Upper lobe of right lung (tissue), 1 donor: Measurements from ENCODE around the gene FAM53A. TPM values are rescaled to one million over a fixed set of nuclear protein-coding genes. Genes with fewer than 3 reads are reported as not detected.
A peak's percentile ranks its signal among the peaks of the same experiment; 100 is the strongest.

ENCODE experiments used
- ATAC-seq: fragments of 200-7000 bp; cut with Tn5 transposase; one replicate; pipeline ENCODE4 v1.9.1; 2020; ENCODE audit warnings: mild to moderate bottlenecking, moderate library complexity
- DNase-seq: peaks from one replicate; pipeline ENCODE4 v3.0.0-alpha.2; 2020
- H3K27ac ChIP-seq: fragments of 200-600 bp; one replicate; pipeline ENCODE4 v1.8.0; 2022
- H3K27me3 ChIP-seq: fragments of 200-600 bp; one replicate; pipeline ENCODE4 v1.8.0; 2022; ENCODE audit warnings: mild to moderate bottlenecking
- H3K36me3 ChIP-seq: fragments of 200-600 bp; one replicate; pipeline ENCODE4 v1.8.0; 2022
- H3K4me1 ChIP-seq: fragments of 200-600 bp; one replicate; pipeline ENCODE4 v1.8.0; 2022
- H3K4me3 ChIP-seq: fragments of 200-600 bp; one replicate; pipeline ENCODE4 v1.8.0; 2022; ENCODE audit warnings: mild to moderate bottlenecking
- H3K9me3 ChIP-seq: fragments of 200-600 bp; one replicate; pipeline ENCODE4 v1.8.0; 2022
- intact Hi-C: fragments of 100-400 bp; cut with DNase I; formaldehyde crosslinking; loops from one replicate; pipeline ENCODE4 v1.11.0; 2022
- total RNA-seq: library from RNA; stranded (reverse); fragmentation: NEBNext Ultra II Directional; extraction: Animal tissue kit (Norgen Biotek cat#: 25700); gene quantifications from one replicate; pipeline ENCODE4 v1.2.1, GENCODE V29; 2021
- TF ChIP-seq, protein P1 (sequence below): fragments of 200-600 bp; IDR thresholded peaks from one replicate; pipeline ENCODE4 v1.8.0; 2022; ENCODE audit warnings: antibody characterized with exemption
- donor health status: DM: no; HTN: yes; CAD: no; lungs with severe emphysema.

FAM53A gene
- total RNA-seq, 1 donor from 2014 or later: 2.8 TPM

DNA sequence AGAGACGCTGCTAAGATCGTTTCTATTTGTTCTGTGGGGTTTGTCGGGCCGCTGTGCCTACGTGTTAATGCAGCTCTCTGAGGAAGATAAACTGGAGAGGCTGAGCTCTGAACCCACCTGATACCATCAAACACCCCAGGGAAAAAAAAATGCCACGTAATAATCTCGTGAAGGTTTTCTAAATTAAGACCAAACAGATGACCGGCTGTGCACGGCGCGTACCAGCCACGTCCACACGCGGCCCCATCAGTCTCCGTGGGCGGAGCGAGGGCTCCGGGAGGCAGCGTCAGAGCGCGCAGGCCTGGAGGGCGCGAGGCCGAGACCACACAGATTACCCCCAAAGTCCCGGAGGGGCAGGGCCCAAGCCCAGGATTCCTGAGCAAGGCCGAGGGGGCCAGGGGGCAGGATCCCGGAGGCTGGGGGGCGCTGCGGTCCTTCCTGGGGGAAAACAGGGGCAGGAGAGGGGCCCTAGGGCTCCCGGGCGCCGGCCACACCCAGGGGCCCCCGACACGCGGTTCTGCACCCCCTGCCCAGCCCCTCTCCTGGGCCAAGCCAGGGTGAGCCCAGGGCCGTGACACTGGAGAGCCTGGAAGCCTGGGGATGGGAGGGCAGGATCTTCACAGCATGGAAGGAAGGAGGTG is 91.9 kb downstream of the FAM53A start:
- Histone ChIP-seq H3K9me3 (peaks cover 7% of the 10 kb centered on the region), H3K4me3 (no peak overlapping the region), H3K27ac (no peak overlapping the region), H3K4me1 (no peaks in the 10 kb centered on the region), H3K27me3 (peaks cover 6% of the 10 kb centered on the region), H3K36me3 (no peaks in the 10 kb centered on the region)
- DNase-seq (peak; percentile 63), ATAC-seq (no peak)
- intact Hi-C loops: no loop called here
- TF ChIP-seq, protein P1, sequence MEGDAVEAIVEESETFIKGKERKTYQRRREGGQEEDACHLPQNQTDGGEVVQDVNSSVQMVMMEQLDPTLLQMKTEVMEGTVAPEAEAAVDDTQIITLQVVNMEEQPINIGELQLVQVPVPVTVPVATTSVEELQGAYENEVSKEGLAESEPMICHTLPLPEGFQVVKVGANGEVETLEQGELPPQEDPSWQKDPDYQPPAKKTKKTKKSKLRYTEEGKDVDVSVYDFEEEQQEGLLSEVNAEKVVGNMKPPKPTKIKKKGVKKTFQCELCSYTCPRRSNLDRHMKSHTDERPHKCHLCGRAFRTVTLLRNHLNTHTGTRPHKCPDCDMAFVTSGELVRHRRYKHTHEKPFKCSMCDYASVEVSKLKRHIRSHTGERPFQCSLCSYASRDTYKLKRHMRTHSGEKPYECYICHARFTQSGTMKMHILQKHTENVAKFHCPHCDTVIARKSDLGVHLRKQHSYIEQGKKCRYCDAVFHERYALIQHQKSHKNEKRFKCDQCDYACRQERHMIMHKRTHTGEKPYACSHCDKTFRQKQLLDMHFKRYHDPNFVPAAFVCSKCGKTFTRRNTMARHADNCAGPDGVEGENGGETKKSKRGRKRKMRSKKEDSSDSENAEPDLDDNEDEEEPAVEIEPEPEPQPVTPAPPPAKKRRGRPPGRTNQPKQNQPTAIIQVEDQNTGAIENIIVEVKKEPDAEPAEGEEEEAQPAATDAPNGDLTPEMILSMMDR: no peak

DNA sequence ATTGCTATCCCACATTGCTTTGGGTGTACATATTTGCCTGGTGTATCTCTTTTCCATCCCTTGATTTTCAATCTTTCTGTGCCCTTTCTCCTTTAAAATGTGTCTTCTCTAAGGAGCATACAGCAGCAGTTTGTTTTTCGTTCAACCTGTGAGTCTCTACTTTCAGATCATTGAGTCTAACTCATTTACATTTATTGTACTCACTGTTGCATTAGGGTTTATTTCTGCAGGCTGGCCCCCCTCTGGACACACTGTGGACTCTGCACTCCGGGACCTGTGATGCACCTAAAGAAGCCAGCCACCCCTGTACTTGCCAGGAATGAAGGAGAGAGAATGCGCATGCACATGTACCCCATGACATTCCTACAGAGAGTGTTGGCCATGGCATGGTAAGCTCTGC is 93.0 kb downstream of the FAM53A start:
- Histone ChIP-seq H3K4me3 (no peak overlapping the region), H3K27me3 (peaks cover 6% of the 10 kb centered on the region), H3K9me3 (peaks cover 7% of the 10 kb centered on the region), H3K4me1 (no peaks in the 10 kb centered on the region), H3K36me3 (no peaks in the 10 kb centered on the region), H3K27ac (no peak overlapping the region)
- intact Hi-C loops: no loop called here
- no peak for ATAC-seq
- TF ChIP-seq, protein P1: no peak
- no peak for DNase-seq

DNA sequence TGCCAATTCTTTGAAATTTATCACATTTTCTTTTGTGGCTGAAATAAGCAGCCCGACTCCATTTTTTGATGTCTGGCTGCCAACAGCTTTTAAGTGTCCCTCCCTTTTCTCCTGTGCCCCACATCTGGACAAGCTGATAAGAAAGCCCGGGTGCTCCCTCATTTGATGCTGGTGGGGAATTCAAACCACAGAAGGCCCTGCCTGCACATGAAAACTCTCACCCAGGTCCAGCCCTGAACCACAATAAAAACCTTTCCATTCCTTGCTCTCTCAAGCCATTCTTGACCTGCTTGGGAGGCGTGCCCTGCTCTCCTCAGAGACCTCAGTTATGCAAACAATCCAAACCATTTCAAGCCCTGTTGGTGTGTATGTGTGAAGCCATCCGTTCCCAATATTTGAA is 93.9 kb downstream of the FAM53A start:
- H3K9me3 ChIP-seq: peaks cover 7% of the 10 kb centered on the region
- TF ChIP-seq, protein P1: no peak
- no peaks in the 10 kb centered on the region for H3K36me3 ChIP-seq
- intact Hi-C loops: no loop called here
- ATAC-seq (peak; percentile 70), DNase-seq (no peak)
- peaks cover 6% of the 10 kb centered on the region for H3K27me3 ChIP-seq
- no peak overlapping the region for H3K27ac ChIP-seq
- H3K4me1 ChIP-seq: no peaks in the 10 kb centered on the region
- no peak overlapping the region for H3K4me3 ChIP-seq

Other genes starting within 250 kb of the FAM53A start
- gene SLBP, start 28.0 kb upstream of the FAM53A start, total RNA-seq: 32.8 TPM
- 33.2 TPM for gene TMEM129, start 37.0 kb upstream of the FAM53A start, total RNA-seq
- 13.3 TPM for gene TACC3, start 37.2 kb upstream of the FAM53A start, total RNA-seq
- 32.1 TPM for gene FGFR3, start 109.0 kb upstream of the FAM53A start, total RNA-seq
- 39.5 TPM for gene LETM1, start 171.8 kb upstream of the FAM53A start, total RNA-seq
- gene NSD2, start 187.1 kb upstream of the FAM53A start, total RNA-seq: 45.2 TPM